ENCODE data around the gene CUL2. TPM values are rescaled to one million over a fixed set of nuclear protein-coding genes. Genes with fewer than 3 reads are reported as not detected.
"Not testable (repeated sequence)": the region's sequence is repeated elsewhere in the genome, so short reads cannot be mapped to it uniquely, and the experiment has no call there.

The CUL2 gene
- total RNA-seq, 1 experiment from 2014 or later = 51.9 TPM

GRCh38 chr10:35079763-35080162, 10.4 kb downstream of the CUL2 start:
- DNase-seq (ENCODE audit: low read depth) = peak; percentile 75

- DNase-seq (ENCODE audit: low read depth) = no peak
Measured at GRCh38 chr10:35079265-35079664, 10.9 kb downstream of the CUL2 start.

DNA sequence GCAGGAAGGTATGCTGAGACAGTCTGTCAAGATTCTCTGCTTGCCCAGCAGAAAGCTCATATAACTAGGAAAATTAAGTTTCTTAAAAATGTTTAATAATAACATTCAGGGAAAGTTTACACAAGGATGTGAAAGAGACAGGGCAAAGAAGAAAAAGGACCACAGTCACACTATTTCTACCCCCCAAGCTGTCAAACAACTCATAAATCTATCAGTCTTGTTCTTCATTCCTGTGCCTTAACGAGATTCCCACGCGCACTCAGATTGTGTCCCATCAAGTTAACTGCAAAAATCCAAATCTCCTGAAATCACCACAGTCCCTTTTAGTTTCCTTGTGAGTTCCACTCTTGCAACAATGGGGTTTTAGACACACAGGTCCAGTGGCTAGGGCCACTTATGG, 14.9 kb downstream of the CUL2 start:
- DNase-seq (ENCODE audit: low read depth) = no peak

GRCh38 chr10:35074266-35074665, 15.9 kb downstream of the CUL2 start:
- DNase-seq (ENCODE audit: low read depth) = no peak

- no peak for DNase-seq (ENCODE audit: low read depth)
Measured at GRCh38 chr10:35070521-35070920, 19.6 kb downstream of the CUL2 start.

DNA sequence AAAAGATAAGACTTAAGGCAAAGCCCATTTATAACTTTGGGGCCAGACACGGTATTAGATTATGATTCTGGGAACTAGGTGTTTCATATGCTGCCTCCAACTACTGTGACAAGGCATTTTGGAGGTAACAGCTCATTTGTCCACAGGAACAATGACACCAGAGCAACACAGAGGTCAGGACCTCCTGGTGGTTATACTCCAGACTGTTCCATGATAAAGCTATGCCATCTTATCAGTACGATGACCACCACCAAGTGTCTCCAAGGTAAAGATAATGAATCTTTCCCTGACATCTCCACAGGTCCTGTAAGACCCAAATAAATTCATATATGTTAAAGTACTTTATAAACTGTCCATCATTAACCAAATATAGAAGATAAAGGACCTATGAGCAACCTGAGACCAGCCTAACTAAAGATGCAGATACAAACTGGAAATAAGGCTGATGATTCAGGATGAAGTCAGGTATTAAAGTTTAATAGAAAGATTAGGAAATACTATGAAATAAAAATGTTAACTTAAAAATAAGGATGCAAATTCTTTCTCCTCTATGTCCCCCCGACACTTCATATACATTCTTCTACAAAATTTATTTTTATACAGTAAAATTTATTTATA, 26.2 kb downstream of the CUL2 start:
- DNase-seq (ENCODE audit: low read depth) = no peak

GRCh38 chr10:35059481-35059880, 30.7 kb downstream of the CUL2 start:
- no peak for DNase-seq (ENCODE audit: low read depth)

GRCh38 chr10:35058686-35059085, 31.5 kb downstream of the CUL2 start:
- no peak for DNase-seq (ENCODE audit: low read depth)

- DNase-seq (ENCODE audit: low read depth) = peak; percentile 90
Measured at GRCh38 chr10:35058134-35058533, 32.0 kb downstream of the CUL2 start.

- DNase-seq (ENCODE audit: low read depth) = peak; percentile 6
Measured at GRCh38 chr10:35056686-35057085, 33.5 kb downstream of the CUL2 start.

DNA sequence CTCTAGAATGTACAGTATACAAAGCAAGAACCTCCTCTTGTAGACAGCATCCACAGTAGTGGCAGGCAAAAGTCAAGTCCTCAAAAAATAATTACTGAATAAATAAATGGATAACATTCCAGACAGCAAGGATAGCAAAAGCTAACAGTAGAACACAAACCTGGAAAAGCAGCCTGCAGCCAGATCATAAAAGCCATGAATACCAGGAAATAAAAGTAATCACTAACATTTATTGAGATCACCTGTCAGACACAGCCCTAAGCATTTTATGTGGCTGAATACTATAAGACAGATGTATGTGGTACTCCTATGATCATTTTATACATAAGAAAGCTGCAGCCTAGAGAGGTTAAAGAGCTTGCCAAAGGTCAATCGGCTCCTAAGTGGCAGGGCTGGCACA, 34.0 kb downstream of the CUL2 start:
- DNase-seq (ENCODE audit: low read depth) = no peak

- DNase-seq (ENCODE audit: low read depth) = no peak
Measured at GRCh38 chr10:35050568-35050967, 39.6 kb downstream of the CUL2 start.

DNA sequence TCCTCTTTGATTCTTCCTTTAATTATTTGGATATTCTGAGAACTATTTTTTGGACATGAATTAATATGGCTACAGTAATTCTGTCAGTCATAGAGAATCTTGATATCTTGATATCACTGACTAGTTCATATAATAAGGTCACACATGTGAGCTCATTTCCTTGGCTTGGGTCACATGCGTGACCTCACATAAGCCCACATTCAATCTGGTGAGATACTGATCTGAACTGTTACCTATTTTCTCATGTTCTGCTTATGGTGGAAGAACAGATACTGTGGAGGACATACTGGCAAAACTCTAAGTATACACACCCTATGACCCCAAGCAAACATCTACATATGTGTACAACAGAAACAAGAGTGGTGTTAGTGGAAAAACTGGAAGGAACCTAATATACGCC, 44.1 kb downstream of the CUL2 start:
- no peak for DNase-seq (ENCODE audit: low read depth)

GRCh38 chr10:35045275-35045674, 44.9 kb downstream of the CUL2 start:
- DNase-seq (ENCODE audit: low read depth) = not testable (repeated sequence)

DNA sequence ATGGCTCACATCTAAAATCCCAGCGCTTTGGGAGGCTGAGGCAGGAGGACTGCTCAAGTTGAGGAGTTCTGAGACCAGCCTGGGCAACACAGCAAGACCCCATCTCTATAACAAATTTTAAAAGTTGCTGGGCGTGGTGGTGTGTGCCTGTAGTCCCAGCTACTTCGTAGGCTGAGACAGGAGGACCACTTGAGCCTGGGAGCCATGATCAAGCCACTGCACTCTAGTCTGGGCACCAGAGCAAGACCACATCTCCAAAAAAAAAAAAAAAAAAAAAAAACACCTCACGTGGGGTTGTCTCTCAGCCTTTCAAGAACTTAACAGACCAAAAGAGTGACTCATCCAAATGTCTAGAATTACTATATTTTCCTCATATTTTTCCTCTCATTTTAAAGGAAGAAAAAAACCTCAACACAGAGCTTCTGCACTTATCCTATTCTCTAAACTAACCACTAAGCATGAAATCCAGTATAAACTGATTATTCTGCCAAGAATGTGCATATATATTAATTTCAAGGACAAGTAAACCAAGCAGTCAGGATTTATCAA, 46.3 kb downstream of the CUL2 start:
- DNase-seq (ENCODE audit: low read depth) = peak; percentile 16

GRCh38 chr10:35042783-35043182, 47.4 kb downstream of the CUL2 start:
- no peak for DNase-seq (ENCODE audit: low read depth)

DNA sequence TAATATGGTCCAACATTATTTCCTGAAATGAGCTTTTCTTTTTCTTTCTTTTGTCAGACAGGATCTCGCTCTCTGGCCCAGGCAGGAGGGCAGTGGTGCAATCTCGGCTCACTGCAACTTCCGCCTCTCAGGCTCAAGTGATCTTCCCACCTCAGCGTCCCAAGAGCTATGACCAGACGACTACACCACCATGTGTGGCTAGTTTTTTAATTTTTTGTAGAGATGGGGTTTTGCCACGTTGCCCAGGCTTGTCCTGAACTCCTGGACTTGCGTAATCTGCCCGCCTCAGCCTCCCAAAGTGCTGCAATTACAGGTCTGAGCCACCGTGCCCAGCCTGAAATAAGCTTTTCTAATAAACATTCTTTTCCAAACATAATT, 48.6 kb downstream of the CUL2 start:
- DNase-seq (ENCODE audit: low read depth) = no peak

DNA sequence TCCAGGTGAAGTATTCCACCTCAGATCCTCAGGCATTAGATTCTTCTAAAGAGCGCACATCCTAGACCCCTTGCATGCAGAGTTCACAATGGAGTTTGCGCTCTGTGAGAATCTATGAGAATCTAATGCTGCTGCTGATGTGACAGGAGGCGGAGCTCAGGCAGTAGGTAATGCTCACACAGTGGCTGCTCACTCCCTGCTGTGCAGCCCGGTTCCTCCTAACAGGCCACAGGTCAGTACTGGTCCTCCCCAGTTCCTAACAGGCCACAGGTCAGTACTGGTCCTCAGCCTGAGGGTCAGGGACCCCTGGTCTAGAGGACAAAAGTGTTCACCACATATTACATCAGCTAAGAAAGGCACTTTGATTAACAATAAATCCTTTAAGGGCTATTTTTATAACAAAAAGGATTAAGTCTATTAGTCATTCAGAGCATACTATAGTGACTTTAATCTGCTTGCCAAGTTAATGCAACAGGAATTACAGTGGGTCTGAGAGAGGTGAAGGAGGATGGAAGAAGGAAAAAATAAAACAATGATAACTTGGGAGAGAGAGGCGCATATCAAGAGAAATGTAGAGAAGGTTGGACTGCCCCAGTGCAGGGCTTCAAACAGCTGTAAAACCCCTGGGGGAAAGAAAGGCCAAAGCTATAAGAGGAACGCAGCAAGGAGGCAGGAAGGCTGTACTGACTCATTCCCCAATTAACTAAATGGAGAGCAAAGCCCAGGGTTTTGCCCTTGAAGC, 49.2 kb downstream of the CUL2 start:
- peak; percentile 92 for DNase-seq (ENCODE audit: low read depth)

- no peak for DNase-seq (ENCODE audit: low read depth)
Measured at GRCh38 chr10:35037104-35037503, 53.0 kb downstream of the CUL2 start.

GRCh38 chr10:35035606-35036005, 54.5 kb downstream of the CUL2 start:
- no peak for DNase-seq (ENCODE audit: low read depth)

DNA sequence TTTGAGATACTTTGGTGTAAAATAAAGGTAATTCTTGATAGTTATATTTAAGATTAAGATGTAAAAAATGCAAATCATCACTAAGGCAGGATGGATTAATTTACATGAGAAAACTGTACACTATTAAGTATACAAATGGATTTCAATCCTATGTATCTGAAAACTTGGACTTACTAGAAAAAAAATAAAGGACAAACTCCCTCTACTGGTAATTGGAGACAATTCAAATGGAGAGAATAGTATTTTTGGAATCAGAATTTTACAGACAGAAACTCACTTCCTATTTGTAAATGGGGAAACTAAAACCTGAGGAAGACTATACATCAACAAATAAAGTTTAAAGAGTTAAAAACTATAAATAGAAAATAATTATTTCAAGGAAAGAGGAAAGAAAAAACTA, 62.6 kb downstream of the CUL2 start:
- DNase-seq (ENCODE audit: low read depth) = peak; percentile 34

- no peak for DNase-seq (ENCODE audit: low read depth)
Measured at GRCh38 chr10:35025916-35026315, 64.2 kb downstream of the CUL2 start.

DNA sequence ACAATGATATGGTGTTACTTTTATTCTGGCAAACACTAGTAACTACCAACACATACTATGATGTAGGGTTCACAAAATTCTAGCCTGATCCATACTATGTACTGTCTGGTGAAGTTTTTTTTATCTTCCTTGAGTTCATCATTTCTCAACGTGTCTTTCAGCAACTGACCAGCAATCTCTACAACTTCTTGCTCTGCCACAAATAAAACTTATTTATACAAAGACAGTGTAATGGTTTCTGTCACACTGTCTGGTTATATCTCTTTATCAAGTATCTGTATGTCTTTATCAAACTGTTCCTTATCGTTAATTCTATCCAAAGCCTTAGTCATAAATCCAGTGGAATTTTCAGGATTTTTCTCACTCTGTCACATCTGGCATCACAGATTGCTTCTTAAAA, 69.7 kb downstream of the CUL2 start:
- no peak for DNase-seq (ENCODE audit: low read depth)
